Measurements from ENCODE around the gene ZDHHC19. TPM values are rescaled to one million over a fixed set of nuclear protein-coding genes. Genes with fewer than 3 reads are reported as not detected.
A peak's percentile ranks its signal among the peaks of the same experiment; 100 is the strongest.

ZDHHC19 gene
- total and polyA plus RNA-seq, 2 experiments from 2014 or later = 0.26 to 1.4 TPM

DNA sequence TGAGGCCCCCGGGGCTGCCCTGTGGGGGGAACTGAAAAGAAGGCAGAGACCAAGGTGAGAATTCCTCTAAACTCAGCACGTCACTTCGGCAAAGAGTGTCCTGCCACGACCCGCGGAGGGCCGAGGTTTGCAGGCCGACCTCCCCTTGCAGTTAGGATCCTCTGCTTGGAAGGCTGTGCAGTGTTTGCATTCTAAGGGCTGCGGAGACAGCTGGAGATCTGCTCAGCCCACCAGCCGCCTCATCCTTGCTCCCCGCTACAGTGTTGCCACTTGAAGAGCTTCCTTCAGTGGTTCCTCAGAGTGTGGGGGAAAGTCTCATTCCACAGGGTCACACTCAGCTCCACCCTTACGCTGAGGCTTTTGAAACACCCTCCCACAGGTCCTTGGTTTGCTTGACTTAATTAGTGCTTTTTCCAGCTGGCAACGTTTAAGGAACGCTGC lies 15.9 kb upstream of the ZDHHC19 start:
- Histone ChIP-seq H3K4me3 (no peak overlapping the region), H3K9me3 (ENCODE audit: low read depth) (no peaks in the 10 kb centered on the region), H3K27me3 (no peaks in the 10 kb centered on the region), H3K4me1 (ENCODE audit: low read depth) (no peaks in the 10 kb centered on the region), H3K36me3 (no peaks in the 10 kb centered on the region), H3K27ac (peak overlapping the region; percentile 19)
- TF ChIP-seq, protein P1, sequence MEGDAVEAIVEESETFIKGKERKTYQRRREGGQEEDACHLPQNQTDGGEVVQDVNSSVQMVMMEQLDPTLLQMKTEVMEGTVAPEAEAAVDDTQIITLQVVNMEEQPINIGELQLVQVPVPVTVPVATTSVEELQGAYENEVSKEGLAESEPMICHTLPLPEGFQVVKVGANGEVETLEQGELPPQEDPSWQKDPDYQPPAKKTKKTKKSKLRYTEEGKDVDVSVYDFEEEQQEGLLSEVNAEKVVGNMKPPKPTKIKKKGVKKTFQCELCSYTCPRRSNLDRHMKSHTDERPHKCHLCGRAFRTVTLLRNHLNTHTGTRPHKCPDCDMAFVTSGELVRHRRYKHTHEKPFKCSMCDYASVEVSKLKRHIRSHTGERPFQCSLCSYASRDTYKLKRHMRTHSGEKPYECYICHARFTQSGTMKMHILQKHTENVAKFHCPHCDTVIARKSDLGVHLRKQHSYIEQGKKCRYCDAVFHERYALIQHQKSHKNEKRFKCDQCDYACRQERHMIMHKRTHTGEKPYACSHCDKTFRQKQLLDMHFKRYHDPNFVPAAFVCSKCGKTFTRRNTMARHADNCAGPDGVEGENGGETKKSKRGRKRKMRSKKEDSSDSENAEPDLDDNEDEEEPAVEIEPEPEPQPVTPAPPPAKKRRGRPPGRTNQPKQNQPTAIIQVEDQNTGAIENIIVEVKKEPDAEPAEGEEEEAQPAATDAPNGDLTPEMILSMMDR (IDR thresholded peaks at IDR 0.05; ENCODE audit: low read depth, low read length) = no peak
- DNase-seq (ENCODE audit: low read depth in 1 of 2, low spot score in 1 of 2) = no peak

DNA sequence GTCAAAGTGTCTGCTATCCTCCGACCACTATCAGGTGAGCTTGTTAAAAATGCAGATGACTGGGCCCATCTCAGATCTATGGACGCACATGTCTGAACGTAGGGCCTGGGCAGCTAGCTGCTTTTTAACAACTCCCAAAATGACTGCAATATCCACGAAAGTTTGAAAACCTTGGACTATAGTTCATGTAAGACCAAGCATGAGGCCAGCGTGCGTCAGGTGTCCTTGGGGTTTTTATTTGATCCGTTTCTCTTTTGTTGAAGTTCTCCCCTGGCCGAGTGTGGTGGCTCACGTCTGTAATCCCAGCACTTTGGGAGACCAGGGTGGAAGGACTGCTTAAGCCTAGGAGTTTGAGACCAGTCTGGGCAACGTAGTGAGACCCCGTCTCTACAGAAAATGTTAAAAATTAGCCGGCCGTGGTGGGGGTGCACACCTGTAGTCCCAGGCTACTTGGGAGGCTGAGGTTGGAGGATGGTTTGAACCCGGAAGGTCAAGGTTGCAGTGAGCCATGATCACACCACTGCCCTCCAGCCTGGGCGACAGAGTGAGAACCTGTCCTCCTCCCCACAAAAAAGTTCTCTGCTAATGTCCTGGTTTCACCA lies 14.7 kb upstream of the ZDHHC19 start:
- Histone ChIP-seq H3K9me3 (ENCODE audit: low read depth) (no peaks in the 10 kb centered on the region), H3K36me3 (no peaks in the 10 kb centered on the region), H3K27me3 (no peaks in the 10 kb centered on the region), H3K27ac (no peak overlapping the region), H3K4me1 (ENCODE audit: low read depth) (no peaks in the 10 kb centered on the region), H3K4me3 (no peak overlapping the region)
- TF ChIP-seq, protein P1 (IDR thresholded peaks at IDR 0.05; ENCODE audit: low read depth, low read length) = no peak
- DNase-seq (ENCODE audit: low read depth in 1 of 2, low spot score in 1 of 2) = no peak

GRCh38 chr3:196225086-196225485 lies 13.9 kb upstream of the ZDHHC19 start:
- Histone ChIP-seq H3K27ac (no peak overlapping the region), H3K27me3 (no peaks in the 10 kb centered on the region), H3K36me3 (no peaks in the 10 kb centered on the region), H3K4me1 (ENCODE audit: low read depth) (no peaks in the 10 kb centered on the region), H3K9me3 (ENCODE audit: low read depth) (no peaks in the 10 kb centered on the region), H3K4me3 (no peak overlapping the region)
- no peak for DNase-seq (ENCODE audit: low read depth in 1 of 2, low spot score in 1 of 2)
- TF ChIP-seq, protein P1 (IDR thresholded peaks at IDR 0.05; ENCODE audit: low read depth, low read length) = no peak

DNA sequence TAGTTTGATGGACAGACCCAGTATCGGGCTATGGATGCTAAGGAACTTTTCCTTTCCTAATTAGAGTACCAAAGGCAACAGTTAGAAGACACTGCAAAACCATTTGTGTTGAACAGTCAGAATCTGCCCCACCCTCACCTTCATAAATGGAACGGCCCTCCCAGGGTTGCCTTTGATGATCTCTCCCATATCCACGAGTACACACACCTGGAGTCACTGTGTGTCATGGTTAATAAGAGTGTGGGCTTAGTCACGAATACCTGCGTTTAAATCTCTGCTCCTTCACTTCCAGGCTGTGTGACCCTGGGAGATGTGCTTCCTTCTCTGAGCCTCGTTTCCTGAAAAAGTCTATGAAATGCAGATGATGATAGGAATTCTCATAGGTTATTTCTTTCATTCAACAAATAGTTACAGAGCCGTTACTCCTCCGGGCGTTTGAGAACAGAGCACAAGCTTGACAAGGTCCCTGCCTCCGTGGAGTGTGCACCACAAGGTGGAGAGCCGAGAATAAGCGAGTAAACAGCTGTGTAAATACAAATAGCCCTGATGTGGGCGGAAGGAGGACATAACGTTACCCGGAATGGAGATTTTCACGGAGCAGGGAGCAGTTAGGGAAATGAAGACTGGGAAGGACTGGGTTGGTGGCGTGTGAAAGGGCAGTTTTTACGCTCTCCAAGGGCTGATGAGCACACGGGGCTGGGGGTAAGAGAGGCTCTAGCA lies 11.8 kb upstream of the ZDHHC19 start:
- no peak for DNase-seq (ENCODE audit: low read depth in 1 of 2, low spot score in 1 of 2)
- Histone ChIP-seq H3K27me3 (no peaks in the 10 kb centered on the region), H3K27ac (no peak overlapping the region), H3K4me1 (ENCODE audit: low read depth) (no peaks in the 10 kb centered on the region), H3K36me3 (no peaks in the 10 kb centered on the region), H3K4me3 (no peak overlapping the region), H3K9me3 (ENCODE audit: low read depth) (no peaks in the 10 kb centered on the region)
- TF ChIP-seq, protein P1 (IDR thresholded peaks at IDR 0.05; ENCODE audit: low read depth, low read length) = no peak

GRCh38 chr3:196220991-196221390 lies 9.8 kb upstream of the ZDHHC19 start:
- TF ChIP-seq, protein P1 (IDR thresholded peaks at IDR 0.05; ENCODE audit: low read depth, low read length) = no peak
- H3K36me3 ChIP-seq = no peaks in the 10 kb centered on the region
- no peak for DNase-seq (ENCODE audit: low read depth in 1 of 2, low spot score in 1 of 2)

More at GRCh38 chr3:196220991-196221390, 9.8 kb upstream of the ZDHHC19 start:
- no peaks in the 10 kb centered on the region for H3K27me3 ChIP-seq
- H3K9me3 ChIP-seq (ENCODE audit: low read depth) = no peaks in the 10 kb centered on the region
- H3K4me3 ChIP-seq = no peak overlapping the region
- H3K4me1 ChIP-seq (ENCODE audit: low read depth) = peaks cover 5% of the 10 kb centered on the region
- no peak overlapping the region for H3K27ac ChIP-seq
